ENCODE data around the gene TAF11. TPM values are rescaled to one million over a fixed set of nuclear protein-coding genes. Genes with fewer than 3 reads are reported as not detected.

TAF11 gene
- total and polyA plus RNA-seq, 2 of the 8 experiments (the other 6 are each of a cell fraction or from before 2014, with no cell fraction given) = 38.2 to 48.6 TPM

DNA sequence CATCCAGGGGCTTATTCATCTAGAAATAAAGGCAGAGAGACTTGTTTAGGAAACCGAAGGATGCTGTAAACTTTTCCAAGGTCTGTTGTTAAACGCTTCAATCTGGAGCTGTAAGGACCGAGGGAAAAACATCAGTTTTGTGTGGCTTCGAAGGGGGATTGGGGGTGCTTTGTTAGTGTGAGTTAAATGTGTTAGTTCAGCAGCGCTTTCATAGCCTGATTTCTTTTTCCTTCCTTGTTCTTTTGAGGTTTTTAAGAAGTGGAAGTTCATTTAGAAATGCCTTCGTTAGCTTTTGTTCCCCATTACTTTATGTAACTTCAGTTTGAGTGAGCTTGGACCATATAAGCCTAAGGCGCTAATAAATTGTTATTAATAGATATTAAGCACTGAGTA, 2.7 kb upstream of the TAF11 start:
- no peak overlapping the region for H3K27ac ChIP-seq (ENCODE audit: low read depth, low read length)
- no peak overlapping the region for H2AK5ac ChIP-seq (ENCODE audit: low read depth, low read length)
- peak overlapping the region; percentile 72 to 97; a peak in 3 of 4 replicates for H3K4me2 ChIP-seq (ENCODE audit: insufficient read depth in 1 of 2, low read depth in 2 of 2, low read length in 2 of 2)
- no peak overlapping the region for H2BK15ac ChIP-seq (ENCODE audit: low read length)
- peak overlapping the region; percentile 73 to 90 (median 76); a peak in 5 of 8 replicates for H3K4me3 ChIP-seq (ENCODE audit: extremely low read depth in 1 of 4, insufficient read depth in 2 of 4, low read depth in 3 of 4, low read length in 4 of 4)
- DNase-seq (ENCODE audit: low read depth in 1 of 2, low spot score in 2 of 2) (no peak), FAIRE-seq (no peak)
- H3K23ac ChIP-seq (ENCODE audit: insufficient read length) = no peak overlapping the region
- 74% methylated on average over 7 of the region's 7 CpGs; no CpG with 5 or more reads in 1 of the 2 experiments for WGBS, 2 experiments (ENCODE audit: extremely low coverage in 1 of 2, insufficient coverage in 1 of 2, insufficient read length in 1 of 2, insufficient replicate concordance in 2 of 2, low coverage in 1 of 2, low lambda C conversion rate in 2 of 2, missing lambda C conversion rate in 1 of 2)
- H4K20me1 ChIP-seq (replicated peaks in 1 of 2; ENCODE audit: control insufficient read depth in 1 of 2, insufficient read depth in 2 of 2, low read length in 2 of 2) = peaks cover 0 to 7% of the 10 kb centered on the region in 2 experiments
- H3K4me1 ChIP-seq (replicated peaks in 1 of 4; ENCODE audit: control insufficient read depth in 3 of 4, insufficient read depth in 4 of 4, low read length in 3 of 4) = peaks cover 0 to 4% (median 0%) of the 10 kb centered on the region in 4 experiments; a peak in 3 of 7 replicates
- H3K79me1 ChIP-seq (ENCODE audit: low read depth, low read length) = peaks cover 2% of the 10 kb centered on the region; the same call in 1 of the 2 replicates
- no peak overlapping the region for H2BK120ac ChIP-seq (replicated peaks; ENCODE audit: low read depth, low read length)
- no peaks in the 10 kb centered on the region for H3K9me3 ChIP-seq (ENCODE audit: insufficient read depth in 2 of 2, low read depth in 1 of 2, low read length in 1 of 2)
- no peak overlapping the region for H2BK5ac ChIP-seq (ENCODE audit: low read depth, low read length)
- no peak overlapping the region for H2BK20ac ChIP-seq (ENCODE audit: low read length)
- no peak overlapping the region for H2BK12ac ChIP-seq (ENCODE audit: low read depth, low read length)
- no peak overlapping the region for H3K4ac ChIP-seq (replicated peaks; ENCODE audit: insufficient read length, low read depth, low read length)
- H3K79me2 ChIP-seq (ENCODE audit: control insufficient read depth in 1 of 2, insufficient read depth in 2 of 2, low read length in 2 of 2) = peaks cover 2 to 75% of the 10 kb centered on the region in 2 experiments
- no peak overlapping the region for H3K14ac ChIP-seq (ENCODE audit: insufficient read length)
- no peak overlapping the region for H3K18ac ChIP-seq (ENCODE audit: extremely low read depth, low read length)
- H4K5ac ChIP-seq (ENCODE audit: insufficient read length, low read depth, low read length) = no peak overlapping the region
- H3K9ac ChIP-seq (replicated peaks in 1 of 4; ENCODE audit: extremely low read depth in 1 of 4, low read depth in 3 of 4, low read length in 3 of 4) = no peak overlapping the region; a peak in 1 of 7 replicates
- H2AFZ ChIP-seq (ENCODE audit: low read length) = no peak overlapping the region
- no peak overlapping the region for H4K8ac ChIP-seq (ENCODE audit: extremely low read depth, insufficient read depth, low read length)
- no peak overlapping the region for H3K56ac ChIP-seq (replicated peaks; ENCODE audit: insufficient read length, low read depth, low read length)
- peaks cover 13% of the 10 kb centered on the region for H3K23me2 ChIP-seq (ENCODE audit: low read depth, low read length)
- H3K27me3 ChIP-seq (replicated peaks in 1 of 4; ENCODE audit: control insufficient read depth in 3 of 4, extremely low read depth in 1 of 4, insufficient read depth in 3 of 4, low read length in 3 of 4) = no peaks in the 10 kb centered on the region
- no peak overlapping the region for H4K91ac ChIP-seq (replicated peaks; ENCODE audit: insufficient read length, low read length)
- no peaks in the 10 kb centered on the region; a peak in 1 of 8 replicates for H3K36me3 ChIP-seq (ENCODE audit: control insufficient read depth in 2 of 4, insufficient read depth in 4 of 4, low read length in 3 of 4)
- POLR2A ChIA-PET (ENCODE audit: partially characterized antibody) = interaction anchor here (4.7 to 6.1 kb wide), 2 partner anchors 8 to 12 kb away, joined by 28 to 34 read pairs; no protein-coding TSS in a partner anchor
- CTCF ChIA-PET (ENCODE audit: partially characterized antibody) = interaction anchor here (0.6 to 1.5 kb wide), 3 partner anchors 32 to 307 kb away, joined by 3 to 4 read pairs (median 3); partner anchors contain the start of gene SNRPC
- TF ChIP-seq POLR2AphosphoS5 (IDR thresholded peaks at IDR 0.05; ENCODE audit: low read depth, low read length) (no peak), CBX5 (IDR thresholded peaks at IDR 0.05; ENCODE audit: low read depth, low read length) (no peak), SRF (IDR thresholded peaks at IDR 0.05; ENCODE audit: low read depth, low read length) (no peak), RNF2 (IDR thresholded peaks at IDR 0.05; ENCODE audit: borderline replicate concordance, low read depth, low read length, missing control alignments, poor library complexity, severe bottlenecking) (no peak), CBX8 (IDR thresholded peaks at IDR 0.05; ENCODE audit: borderline replicate concordance, low read depth, low read length) (no peak), SIN3A (conservative IDR thresholded peaks at IDR 0.05 in 1 of 2, IDR thresholded peaks at IDR 0.05 in 1 of 2; ENCODE audit: low read depth in 1 of 2, low read length in 2 of 2) (no peak), KDM1A (IDR thresholded peaks at IDR 0.05; ENCODE audit: borderline replicate concordance, low read length) (no peak), ZNF274 (IDR thresholded peaks at IDR 0.05; ENCODE audit: borderline replicate concordance, extremely low read depth, low read length) (no peak), HDAC6 (IDR thresholded peaks at IDR 0.05; ENCODE audit: low read depth, low read length) (no peak), RAD21 (IDR thresholded peaks at IDR 0.05 in 1 of 2, conservative IDR thresholded peaks at IDR 0.05 in 1 of 2; ENCODE audit: low read depth in 2 of 2, low read length in 2 of 2) (no peak)
- TF ChIP-seq, protein P1, sequence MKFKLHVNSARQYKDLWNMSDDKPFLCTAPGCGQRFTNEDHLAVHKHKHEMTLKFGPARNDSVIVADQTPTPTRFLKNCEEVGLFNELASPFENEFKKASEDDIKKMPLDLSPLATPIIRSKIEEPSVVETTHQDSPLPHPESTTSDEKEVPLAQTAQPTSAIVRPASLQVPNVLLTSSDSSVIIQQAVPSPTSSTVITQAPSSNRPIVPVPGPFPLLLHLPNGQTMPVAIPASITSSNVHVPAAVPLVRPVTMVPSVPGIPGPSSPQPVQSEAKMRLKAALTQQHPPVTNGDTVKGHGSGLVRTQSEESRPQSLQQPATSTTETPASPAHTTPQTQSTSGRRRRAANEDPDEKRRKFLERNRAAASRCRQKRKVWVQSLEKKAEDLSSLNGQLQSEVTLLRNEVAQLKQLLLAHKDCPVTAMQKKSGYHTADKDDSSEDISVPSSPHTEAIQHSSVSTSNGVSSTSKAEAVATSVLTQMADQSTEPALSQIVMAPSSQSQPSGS (IDR thresholded peaks at IDR 0.05; ENCODE audit: low read length) = no peak
